Tracheal epithelial cell (primary cell): ENCODE results near the gene C7orf33. TPM values are rescaled to one million over a fixed set of nuclear protein-coding genes. Genes with fewer than 3 reads are reported as not detected.

Source experiments
- total RNA-seq: library from RNA; depleted of rRNA; stranded (reverse); fragments of >200 nt; gene quantifications from 2 replicates; pipeline ENCODE4 v1.2.1, GENCODE V29; 2014

The C7orf33 gene, protein sequence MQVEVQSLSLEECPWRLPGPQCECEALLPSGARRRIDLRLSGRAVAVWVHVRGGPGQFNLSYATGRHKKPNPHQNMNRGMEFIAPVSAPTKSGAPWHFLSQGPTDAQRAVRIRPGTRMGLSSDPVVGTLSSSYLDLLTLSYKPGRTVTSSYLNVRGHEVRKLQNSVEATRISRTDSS
- not detected in 2 replicates for total RNA-seq

DNA sequence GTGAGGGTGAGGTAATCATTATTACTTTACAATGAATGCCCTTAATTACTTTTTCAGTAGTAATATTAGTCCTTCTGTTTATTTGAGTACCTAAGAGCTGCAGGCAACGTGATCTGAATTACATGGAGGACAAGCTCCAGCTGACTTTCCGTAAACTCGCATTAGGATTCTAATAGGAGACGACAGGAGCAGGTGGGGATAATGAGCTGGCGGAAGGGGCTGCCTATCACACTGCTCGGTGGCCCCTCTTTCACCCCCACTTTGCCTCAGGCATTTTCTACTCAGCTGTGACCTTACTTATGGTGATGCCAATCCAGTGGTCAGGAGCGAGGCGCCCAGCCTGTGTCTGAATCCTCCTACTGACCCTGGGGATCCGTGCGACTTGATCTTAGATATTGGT, at the start of gene C7orf33:
C7orf33 (plus strand) TSS at position 296 of the 400 bp plus-strand sequence. CDS start 160 bp downstream, outside the sequence.

Other genes starting within 250 kb of the C7orf33 start
- 41.2 and 48.2 TPM in 2 replicates for gene CUL1, start 108.1 kb downstream of the C7orf33 start, total RNA-seq